ENCODE results near the gene FASN.

FASN gene

DNA sequence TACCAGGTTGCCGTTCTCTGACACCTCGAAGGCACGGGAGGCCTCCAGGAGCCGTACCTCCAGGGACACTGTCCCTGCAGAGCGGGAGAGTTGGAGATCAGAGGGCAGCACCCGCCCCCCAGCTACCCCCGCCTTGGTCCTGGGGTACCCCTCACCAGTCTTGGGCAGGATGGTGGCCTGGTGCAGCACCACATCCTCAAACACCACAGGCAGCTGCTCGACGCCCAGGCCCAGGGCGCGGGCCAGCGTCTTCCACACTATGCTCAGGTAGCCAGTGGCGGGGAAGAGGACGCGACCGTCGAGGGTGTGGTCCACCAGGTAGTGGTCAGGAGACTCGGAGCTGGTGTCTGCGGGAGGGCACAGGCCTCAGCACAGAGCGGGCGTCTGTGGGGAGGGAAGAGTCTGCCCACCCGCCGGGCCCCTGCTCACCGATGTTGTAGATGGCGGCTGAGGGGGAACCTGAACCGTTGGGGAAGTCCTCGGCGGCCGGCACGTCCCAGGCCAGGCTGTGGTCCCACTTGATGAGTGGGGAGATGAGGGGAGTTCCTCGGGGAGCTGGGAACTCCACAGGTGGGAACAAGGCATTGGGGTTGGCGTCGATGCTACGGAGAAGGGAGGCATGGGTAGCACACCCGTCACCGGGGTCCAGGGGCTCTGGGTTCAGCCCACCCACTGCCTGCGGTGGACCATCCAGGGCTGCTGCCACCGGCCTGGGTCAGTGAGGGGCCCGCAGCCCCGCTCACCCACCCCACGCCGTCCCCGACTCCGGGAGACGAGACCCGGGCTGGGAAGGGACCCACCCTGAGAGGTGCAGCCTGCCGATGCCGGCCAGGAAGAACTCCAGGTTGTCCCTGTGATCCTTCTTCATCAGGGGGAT lies 9.8 kb downstream of the FASN start:
- no peak for DNase-seq (ENCODE audit: low read depth)

DNA sequence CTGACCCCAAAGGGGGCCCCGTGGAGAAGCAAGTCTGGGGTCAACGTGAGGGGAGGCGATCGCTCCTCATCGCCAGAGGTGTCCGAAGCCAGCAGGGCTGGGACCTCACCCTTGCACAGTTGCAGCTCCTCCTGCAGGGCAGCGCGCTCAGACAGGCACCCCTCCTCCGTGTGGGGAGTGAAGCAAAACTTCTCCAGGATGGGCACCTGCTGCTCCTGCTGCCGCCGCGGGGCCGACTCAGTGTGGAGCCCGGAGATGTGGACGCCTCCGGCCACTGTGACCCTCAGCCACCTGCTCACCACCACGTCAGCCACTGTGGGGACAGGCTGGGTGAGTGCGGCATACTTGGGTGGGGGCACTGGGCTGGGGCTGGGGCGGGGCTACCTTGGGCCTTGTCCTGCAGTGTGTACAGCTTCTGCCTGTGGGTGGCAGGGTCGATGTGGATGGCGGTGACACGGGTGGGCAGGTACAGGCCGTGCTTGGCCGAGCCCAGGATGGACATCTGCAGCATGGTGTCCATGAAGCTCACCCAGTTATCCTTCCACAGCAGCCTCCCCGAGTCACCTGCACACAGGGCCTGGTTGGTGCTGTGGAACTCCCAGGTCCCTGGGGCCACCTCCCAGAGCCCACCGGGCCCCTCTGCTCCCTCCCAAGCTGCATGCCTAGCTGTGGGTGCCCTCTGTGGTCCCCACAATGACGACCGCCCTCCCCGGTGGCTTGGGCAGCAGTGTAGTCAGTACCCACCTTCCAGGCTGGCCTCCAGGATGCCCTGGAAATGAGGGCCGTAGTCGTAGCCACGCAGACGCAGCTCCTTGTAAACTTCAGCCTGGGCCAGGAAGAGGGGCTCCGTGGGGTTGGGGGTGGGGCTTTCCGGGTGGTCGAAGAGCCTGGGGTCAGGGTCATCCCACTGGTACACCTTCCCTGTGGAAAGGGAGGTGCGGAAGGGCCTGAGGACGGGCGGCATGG lies 10.8 kb downstream of the FASN start:
- no peak for DNase-seq (ENCODE audit: low read depth)

DNA sequence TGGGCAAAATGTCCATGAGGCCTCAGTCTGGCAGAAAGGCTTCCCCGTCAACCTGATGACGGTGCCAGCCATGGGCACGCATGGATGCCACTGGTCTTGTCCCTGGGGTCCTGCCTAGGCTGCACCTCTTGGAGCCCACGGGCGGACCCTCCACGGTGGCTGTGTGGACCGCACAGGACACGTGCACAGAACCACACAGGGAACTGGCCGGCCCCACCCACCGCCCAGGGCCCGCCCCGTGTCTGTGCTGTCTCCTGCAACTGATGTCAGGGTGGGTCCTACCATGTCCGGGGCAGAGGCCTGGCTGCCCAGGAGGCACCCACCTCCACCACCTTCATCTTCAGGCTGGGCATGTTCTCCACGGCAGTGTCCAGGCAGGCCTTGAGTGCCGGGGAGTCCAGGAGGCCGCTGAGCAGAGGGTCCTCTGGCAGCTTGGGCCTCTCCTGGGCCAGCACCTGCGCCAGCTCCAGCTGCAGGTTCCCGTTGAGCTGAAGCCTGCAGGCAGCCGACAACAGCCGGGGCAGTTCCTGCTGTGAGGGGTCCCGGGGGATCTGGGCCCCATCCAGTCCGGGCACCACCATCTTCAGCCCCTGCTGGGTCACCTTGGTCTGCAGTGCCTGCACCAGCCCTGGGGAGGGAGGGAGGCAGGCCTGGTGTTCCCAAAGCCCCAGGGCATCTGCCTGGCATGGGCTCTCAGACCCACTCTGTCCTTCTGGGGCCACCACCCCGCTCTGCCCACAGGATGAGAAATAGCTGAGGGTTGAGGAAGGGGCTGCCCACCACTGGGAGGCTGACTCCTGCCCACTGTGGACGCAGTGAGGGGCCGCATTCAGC lies 11.9 kb downstream of the FASN start:
- no peak for DNase-seq (ENCODE audit: low read depth)

DNA sequence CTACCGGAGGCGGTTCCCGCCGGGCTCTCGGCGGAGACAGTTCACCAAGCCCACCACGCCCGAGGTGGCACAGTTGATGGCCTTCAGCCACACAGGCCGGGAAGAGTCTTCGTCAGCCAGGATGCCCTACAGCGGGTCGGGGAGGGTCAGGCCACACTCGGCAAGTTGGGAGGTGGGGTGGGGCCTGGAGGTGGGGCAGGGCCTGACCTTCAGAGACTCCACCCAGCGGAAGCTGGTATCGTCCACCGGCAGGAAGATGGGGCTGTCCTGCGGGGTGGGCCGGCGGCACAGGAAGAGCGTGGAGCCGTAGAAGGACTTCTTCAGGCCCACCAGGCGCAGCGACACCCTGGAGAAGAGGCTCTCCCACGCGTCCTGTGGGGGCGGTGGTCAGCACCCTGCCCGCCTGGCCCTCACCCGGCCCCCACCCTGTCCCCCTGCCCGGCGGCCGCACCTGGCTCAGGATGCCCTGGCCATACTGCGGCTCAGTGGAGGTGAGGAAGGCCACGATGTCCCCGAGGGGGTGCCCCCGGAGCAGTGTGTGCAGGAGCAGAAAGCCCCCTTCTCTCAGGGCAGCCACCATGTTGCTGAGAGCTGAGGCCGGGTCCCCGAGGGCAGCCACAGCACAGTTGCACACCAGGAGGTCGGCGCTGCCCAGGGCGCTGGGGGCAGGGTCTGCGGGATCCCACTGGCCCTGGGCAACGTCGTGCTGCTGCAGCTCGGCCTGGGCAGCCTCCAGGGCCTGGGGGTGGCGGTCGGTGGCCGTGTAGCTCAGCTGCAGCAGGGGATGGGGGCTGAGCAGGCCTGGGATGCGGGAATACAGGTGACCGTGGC lies 12.8 kb downstream of the FASN start:
- DNase-seq (ENCODE audit: low read depth) = no peak

DNA sequence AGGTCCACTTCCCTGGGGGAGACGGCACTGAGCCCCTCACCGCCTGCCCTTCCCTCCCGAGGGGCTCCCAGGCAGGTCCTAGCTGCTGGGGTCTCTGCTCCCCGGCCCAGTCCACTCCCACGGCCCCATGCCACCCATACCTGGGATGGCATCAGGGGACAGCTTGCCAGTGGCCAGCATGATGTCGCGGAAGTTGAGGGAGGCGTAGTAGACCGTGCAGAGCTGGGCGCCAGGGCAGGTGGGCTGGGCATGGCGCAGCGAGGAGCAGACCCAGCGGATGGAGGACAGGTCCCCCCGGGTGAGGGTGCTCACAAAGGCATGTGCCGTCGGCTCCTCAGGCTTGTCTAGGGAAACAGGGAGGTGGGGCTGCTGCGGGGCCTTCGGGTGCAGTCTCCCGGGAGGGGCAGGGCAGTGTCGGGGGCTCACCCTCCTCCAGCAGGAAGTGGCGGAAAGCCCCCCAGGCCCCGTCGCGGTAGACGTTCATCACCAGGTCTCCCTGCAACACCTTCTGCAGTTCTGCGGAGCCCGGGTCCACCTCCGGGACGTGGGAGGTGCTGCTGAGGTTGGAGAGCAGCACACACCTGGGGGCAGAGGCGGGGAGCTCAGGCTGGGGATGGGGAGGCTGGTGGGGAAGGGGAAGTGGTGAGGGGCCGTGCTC lies 13.5 kb downstream of the FASN start:
- no peak for DNase-seq (ENCODE audit: low read depth)

DNA sequence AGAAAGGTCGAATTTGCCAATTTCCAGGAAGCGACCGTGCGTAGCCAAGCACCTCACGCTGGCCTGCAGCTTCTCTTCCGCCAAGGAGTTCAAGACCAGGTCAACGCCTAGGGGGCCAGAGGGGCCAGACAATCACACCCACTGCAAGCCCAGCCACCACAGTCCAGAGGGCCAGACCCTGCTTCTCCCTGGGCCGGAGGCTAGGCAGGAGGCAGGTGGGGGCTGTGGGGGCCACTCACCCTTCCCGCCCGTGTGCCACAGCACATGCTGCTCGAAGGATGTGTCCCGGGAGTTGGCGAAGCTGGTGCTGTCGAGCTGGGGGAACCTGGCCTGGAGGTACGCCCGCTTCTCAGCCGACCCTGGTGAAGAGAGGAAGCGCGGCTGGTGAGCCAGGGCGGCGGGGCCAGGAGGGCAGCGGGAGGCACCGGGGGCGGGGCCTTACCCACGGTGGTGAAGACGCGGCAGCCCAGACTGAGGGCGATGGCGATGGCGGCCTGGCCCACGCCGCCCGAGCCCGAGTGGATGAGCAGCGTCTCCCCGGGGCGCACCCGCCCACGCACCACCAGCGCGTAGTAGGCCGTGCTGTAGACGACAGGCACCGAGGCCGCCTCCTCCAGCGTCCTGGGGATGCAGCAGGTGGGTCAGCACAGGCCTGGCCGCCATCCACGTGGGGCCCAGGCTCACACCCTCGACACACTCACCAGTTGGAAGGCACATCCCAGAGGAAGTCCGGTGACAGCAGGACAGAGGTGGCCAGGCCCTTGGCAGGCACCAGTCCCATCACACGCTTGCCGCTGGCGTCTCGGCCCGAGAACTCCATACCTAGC lies 14.3 kb downstream of the FASN start:
- DNase-seq (ENCODE audit: low read depth) = no peak

DNA sequence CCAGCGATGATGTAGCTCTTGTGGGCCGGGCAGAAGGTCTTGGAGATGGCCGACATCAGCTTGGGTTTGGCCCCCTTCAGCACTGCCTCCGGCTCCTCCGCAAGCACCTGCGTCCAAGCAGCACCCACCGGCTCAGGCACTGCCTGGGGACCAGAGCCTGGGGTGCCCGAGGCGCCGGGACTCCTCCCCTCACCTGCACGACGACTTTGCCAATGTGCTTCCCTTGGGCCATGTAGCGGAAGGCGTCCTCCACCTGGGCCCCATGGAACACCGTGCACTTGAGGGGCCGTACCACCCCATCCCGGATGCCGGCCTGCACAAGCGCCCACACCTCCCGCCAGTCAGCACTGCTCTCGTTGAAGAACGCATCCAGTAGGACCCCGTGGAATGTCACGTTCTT lies 15.0 kb downstream of the FASN start:
- DNase-seq (ENCODE audit: low read depth) = no peak

DNA sequence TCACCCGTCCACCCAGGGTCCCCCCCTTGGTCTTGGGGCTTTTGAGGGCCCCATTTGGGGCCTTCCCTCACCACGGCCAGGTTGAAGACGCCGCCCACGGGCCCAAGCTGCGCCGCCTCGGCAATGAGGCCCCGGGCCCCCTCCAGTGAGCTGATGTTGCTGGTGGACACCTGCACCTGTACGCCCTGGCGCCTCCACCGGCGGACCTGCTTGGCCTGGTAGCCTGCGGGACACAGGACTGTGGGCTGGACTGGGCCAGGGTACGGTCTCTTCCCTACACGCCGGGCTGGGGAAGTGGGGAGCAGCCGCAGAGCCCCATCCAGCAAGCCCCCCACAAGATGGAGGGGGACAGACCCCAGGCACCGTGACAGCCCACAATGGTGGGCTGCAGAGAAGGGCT lies 15.6 kb downstream of the FASN start:
- no peak for DNase-seq (ENCODE audit: low read depth)

DNA sequence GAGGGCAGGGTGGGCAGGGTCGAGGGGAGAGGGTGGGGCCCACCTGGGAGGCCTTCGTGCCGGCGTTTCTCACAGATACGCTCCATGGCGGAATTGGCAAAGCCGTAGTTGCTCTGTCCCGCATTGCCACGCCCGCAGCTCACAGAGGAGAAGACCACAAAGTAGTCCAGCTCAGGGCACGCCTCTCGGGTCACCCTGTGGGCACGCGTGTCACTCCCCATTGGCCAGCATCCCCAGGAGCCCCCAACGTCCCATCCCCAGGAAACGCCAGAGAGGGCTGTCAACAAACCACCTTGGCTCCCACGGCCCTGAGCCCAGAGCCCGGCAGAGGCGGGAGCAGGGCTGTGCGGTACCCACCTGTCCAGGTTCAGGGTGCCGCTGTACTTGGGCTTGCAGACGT lies 16.1 kb downstream of the FASN start:
- no peak for DNase-seq (ENCODE audit: low read depth)

DNA sequence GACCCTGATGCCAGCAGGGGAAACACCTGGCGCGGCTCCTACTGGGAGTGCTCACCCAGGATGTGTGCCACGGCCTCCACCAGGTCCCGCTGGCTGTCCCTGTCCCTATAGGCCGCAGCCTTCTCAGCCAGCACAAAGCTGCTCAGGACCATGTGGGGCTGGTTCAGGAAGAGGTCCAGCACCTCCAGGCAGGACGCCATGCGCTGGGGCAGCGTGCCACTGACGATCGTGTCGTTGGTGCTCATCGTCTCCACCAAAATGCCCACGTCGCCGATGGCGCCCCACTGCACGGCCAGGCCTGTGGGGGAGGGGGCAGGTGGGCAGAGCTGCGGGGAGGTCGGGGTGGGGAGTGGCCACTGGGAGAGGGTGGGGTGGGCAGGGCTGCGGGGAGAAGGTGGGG lies 16.5 kb downstream of the FASN start:
- DNase-seq (ENCODE audit: low read depth) = no peak

DNA sequence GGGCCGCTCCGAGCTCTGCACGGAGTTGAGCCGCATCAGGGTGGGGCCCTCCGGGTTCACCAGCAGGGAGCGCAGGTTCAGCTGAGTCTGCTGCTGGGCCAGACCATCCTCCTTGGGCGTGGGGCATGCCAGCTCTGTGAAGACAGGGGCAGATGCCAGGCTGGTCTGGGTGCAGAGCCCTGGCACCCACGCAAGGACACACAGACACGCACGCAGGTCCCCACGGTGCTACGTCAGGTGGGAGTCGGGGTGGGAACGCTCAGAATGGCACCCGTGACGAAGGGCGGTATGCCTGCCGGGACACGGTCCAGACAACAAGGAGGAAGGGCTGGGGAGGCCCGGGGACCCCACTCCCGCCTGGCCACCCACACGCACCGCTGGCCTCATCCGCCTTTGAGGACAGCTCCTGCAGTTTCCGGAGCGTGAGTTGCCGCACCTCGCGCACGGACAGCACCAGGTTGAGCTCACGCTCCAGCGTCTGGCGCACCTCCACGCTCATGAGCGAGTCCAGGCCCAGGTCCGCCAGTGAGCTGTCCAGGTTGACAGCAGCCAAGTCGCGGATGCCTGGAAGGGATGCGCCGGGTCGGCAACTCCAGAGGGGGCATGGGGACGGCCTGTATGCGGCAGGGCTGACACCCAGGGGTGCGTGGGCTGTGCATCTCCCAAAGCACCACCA lies 17.1 kb downstream of the FASN start:
- no peak for DNase-seq (ENCODE audit: low read depth)

DNA sequence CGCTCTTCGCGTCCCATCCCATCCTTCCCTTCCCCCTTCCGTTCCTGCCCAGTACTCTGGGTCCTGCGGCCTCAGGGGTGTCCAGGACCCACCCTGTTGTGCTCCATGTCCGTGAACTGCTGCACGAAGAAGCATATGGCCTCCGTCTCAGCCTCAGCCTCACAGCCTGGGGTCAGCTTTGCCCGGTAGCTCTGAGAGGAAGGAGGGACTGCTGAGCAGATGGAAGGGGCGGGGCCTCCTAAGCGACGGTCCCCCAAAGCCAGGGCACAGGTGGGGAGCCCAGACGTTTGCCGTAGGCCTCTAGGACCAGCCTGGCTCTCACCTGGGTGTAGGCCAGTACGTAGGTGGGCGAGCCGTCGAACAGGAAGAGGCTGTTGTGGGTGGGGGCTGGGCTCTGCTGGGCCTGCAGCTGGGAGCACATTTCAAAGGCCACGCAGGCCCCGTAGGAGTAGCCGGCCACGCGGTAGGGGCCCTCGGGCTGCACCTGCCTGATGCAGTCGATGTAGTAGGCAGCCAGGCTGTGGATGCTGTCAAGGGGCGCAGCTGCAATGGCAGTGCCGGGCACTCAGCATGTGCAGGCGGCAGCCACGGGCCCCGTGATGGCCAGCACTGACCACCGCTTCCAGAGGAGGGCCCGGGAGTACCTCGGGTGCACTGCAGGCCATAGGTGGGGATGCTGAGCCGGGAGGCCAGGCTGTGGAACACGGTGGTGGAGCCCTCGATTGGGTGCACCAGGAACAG lies 17.8 kb downstream of the FASN start:
- DNase-seq (ENCODE audit: low read depth) = no peak

DNA sequence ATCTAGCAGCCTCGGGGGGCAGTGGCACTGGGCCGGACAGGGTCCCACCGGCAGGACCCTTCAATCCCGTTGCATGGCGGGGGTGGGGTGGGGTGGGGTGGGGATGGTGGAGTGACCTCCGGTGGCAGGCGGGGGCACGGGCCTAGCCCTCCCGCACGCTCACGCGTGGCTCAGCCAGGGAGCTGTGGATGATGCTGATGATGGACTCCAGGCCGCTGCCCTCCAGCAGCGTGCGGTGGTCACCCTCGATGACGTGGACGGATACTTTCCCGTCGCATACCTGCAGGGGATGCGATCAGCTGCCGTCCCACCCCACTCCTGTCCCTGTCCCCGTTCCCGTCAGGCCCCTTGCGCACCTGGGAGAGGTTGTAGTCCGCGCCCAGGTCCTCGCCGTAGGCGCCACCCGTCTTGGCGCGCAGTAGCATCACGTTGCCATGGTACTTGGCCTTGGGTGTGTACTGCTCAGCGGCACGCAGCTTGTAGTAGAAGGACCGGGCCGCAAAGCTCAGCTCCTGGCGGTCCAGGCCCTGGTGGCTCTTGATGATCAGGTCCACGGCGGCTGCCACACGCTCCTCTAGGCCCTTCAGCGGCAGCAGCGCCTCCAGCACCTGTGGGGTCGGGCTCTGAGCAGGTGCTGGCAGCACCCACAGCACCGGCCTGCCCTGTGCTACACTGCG lies 18.9 kb downstream of the FASN start:
- no peak for DNase-seq (ENCODE audit: low read depth)

DNA sequence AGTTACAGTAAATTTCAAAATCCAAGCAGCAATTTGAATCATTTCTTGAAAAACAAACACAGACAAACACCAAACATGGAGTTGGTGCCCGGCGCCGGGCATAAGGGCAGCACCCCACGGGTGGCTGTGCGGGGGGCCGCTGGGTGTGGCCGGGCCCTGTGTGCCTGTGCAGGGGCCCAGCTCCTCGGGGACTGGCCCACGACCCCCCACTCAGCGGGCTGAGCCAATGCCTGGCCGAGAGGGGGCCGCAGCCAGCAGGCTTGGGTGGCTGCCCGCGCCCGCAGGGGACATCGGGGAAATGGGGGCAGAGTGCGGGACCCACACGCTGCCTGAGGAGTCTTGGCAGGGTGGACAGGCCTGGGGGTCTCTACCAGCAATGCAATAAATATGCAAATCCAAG lies 19.6 kb downstream of the FASN start:
- no peak for DNase-seq (ENCODE audit: low read depth)

DNA sequence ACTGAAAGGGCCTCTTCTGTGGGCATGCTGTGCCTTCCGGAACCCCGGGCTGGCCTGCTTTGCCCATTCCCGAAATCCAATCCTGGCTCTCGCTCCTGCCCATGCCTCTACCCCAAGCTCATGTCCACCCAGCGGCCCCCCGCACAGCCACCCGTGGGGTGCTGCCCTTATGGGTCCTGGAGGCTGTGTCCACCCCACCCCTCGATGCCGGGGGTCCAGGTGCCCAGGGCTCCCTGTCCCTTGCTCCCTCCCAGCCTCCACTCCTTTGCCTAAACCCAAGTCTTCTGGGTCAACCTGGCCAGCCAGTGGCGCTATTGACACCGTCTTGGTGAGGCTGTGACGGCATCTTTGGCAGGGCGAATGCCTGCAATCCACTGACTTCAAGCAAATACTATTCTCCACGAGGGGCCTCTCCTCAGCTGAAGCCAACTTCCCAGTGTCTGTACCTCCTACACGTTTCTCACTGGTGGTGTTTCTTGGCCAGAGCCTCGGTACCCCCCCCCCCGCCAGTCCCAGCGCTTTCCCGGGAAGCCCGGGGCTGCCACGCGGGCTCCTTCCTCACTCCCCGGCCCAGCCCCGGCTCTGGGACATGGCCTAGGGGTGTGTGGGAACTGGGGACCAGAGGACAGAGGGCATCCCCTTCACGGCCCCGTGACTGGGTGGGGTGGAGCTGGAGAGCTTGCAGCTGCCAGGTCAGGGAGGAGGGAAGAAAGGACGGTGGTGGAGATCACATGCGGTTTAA lies 20.2 kb downstream of the FASN start:
- no peak for DNase-seq (ENCODE audit: low read depth)

DNA sequence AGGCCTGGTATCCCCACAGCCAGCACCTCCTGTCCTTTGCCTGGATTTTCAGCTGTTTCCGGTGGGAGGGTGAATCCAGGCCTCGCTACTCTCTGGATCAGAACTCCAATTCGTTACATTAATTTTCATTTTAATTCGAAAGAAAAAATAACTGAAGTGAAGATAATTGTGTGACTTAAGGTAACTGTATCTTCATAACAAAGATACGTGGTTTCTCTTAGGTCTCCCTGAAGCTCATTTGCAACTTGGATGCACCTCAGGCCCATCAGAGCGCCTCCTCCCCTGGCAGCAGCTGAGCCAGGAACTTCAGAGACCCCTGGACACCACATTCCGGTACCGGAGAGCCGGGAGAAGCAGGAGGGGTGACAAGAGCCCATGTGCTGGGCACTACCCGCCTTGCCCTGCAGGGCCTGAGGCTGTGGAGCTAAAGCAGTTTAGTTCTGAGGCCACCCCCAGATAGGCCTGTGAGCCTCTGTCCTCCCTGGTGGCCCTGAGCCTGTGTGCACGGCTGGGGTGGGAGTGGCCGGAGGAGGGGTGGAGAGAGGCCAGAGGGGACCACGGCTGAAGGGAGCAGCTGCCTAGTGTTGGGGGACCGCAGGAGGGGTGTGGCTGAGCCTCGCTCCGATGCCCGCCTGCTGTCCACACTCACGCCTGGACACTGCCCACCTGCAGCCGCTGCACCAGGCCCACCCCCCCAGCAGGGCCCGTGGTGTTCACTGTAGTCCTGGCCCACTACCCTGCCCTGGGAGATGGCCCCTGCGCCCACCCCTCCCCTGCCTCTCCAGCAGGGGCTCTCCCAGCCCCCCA lies 21.0 kb downstream of the FASN start:
- no peak for DNase-seq (ENCODE audit: low read depth)

Measured in CMK (cell line).